Measurements from ENCODE around the gene MARK1.

Gene MARK1

GRCh38 chr1:220691053-220691684 is 163.2 kb downstream of the MARK1 start:
- DNase-seq (ENCODE audit: low spot score): no peak

- no peak for DNase-seq (ENCODE audit: low spot score)
Observed at GRCh38 chr1:220692436-220693228, 164.7 kb downstream of the MARK1 start.

GRCh38 chr1:220694866-220695382 is 167.0 kb downstream of the MARK1 start:
- DNase-seq (ENCODE audit: low spot score): no peak

GRCh38 chr1:220695426-220695825 is 167.5 kb downstream of the MARK1 start:
- DNase-seq (ENCODE audit: low spot score): no peak

GRCh38 chr1:220696226-220696862 is 168.4 kb downstream of the MARK1 start:
- DNase-seq (ENCODE audit: low spot score): no peak

- no peak for DNase-seq (ENCODE audit: low spot score)
Observed at GRCh38 chr1:220696863-220697231, 168.9 kb downstream of the MARK1 start.

GRCh38 chr1:220697326-220697725 is 169.4 kb downstream of the MARK1 start:
- DNase-seq (ENCODE audit: low spot score): no peak

- DNase-seq (ENCODE audit: low spot score): no peak
Observed at GRCh38 chr1:220698607-220699016, 170.7 kb downstream of the MARK1 start.

GRCh38 chr1:220699044-220699443 is 171.1 kb downstream of the MARK1 start:
- no peak for DNase-seq (ENCODE audit: low spot score)

- no peak for DNase-seq (ENCODE audit: low spot score)
Observed at GRCh38 chr1:220700556-220701179, 172.7 kb downstream of the MARK1 start.

- DNase-seq (ENCODE audit: low spot score): no peak
Observed at GRCh38 chr1:220701974-220702373, 174.0 kb downstream of the MARK1 start.

GRCh38 chr1:220702733-220703270 is 174.9 kb downstream of the MARK1 start:
- DNase-seq (ENCODE audit: low spot score): no peak

GRCh38 chr1:220703305-220703704 is 175.4 kb downstream of the MARK1 start:
- no peak for DNase-seq (ENCODE audit: low spot score)

GRCh38 chr1:220705782-220706181 is 177.8 kb downstream of the MARK1 start:
- no peak for DNase-seq (ENCODE audit: low spot score)

GRCh38 chr1:220706480-220706879 is 178.5 kb downstream of the MARK1 start:
- DNase-seq (ENCODE audit: low spot score): no peak

- DNase-seq (ENCODE audit: low spot score): no peak
Observed at GRCh38 chr1:220707160-220707559, 179.2 kb downstream of the MARK1 start.

- DNase-seq (ENCODE audit: low spot score): no peak
Observed at GRCh38 chr1:220708244-220708643, 180.3 kb downstream of the MARK1 start.

- no peak for DNase-seq (ENCODE audit: low spot score)
Observed at GRCh38 chr1:220708936-220709801, 181.2 kb downstream of the MARK1 start.

- no peak for DNase-seq (ENCODE audit: low spot score)
Observed at GRCh38 chr1:220710333-220710732, 182.4 kb downstream of the MARK1 start.

- no peak for DNase-seq (ENCODE audit: low spot score)
Observed at GRCh38 chr1:220711056-220711809, 183.3 kb downstream of the MARK1 start.
